HepG2 (cell line): ENCODE measurements around the gene SLC9A9. TPM values are rescaled to one million over a fixed set of nuclear protein-coding genes. Genes with fewer than 3 reads are reported as not detected.

Source experiments
- ATAC-seq: fragments of 200-7000 bp; cut with Tn5 transposase; 3 replicates; pipeline ENCODE4 v1.9.1; 2020; ENCODE audit warnings: mild to moderate bottlenecking, moderate library complexity
- BruUV-seq: library from RNA; stranded (reverse); fragments of 400-500 nt; replicated peaks from 2 replicates; lab custom pipeline; 2021; lab: Mats Ljungman, UMichigan
- CTCF ChIA-PET: fragments of 300-600 bp; formaldehyde crosslinking; extraction: SDS; loops from one replicate; lab custom pipeline; 2021; ENCODE audit warnings: low total read pairs, inconsistent platforms, low intra/inter-chr PET ratio; lab: Yijun Ruan, JAX
- POLR2A ChIA-PET: fragments of 350-600 bp; sonication (Branson Sonifier 250); formaldehyde crosslinking; loops from one replicate; lab custom pipeline; 2020; ENCODE audit warnings: antibody characterized with exemption, inconsistent platforms; lab: Yijun Ruan, JAX
- DNase-seq: peaks from one replicate; pipeline ENCODE4 v3.0.0-alpha.2; 2015; ENCODE audit warnings: low spot score
- FAIRE-seq: peaks from 3 replicates; lab custom pipeline; 2011; peaks lifted over from hg19 to GRCh38; lab: Jason Lieb, UNC
- H2AFZ ChIP-seq: one replicate; pipeline ENCODE4 v1.6.1; 2011; ENCODE audit warnings: low read length, inconsistent platforms
- H3K27ac ChIP-seq: fragments of 300-600 bp; 3 replicates; pipeline ENCODE4 v1.8.0; 2011; ENCODE audit warnings: mixed run types, mild to moderate bottlenecking, mixed read lengths, low read length, inconsistent platforms; ENCODE audit not compliant: insufficient read depth; ENCODE audit errors: extremely low read length
- H3K27me3 ChIP-seq, 2 experiments: fragments of 200-600 bp in 1 of 2; 2 replicates in 1 of 2; 3 replicates in 1 of 2; pipeline versions ENCODE4 v1.6.0 to v1.8.0; 2011; ENCODE audit warnings: low read length in 2 of 2, mild to moderate bottlenecking in 2 of 2, moderate library complexity in 2 of 2, inconsistent platforms in 1 of 2; ENCODE audit not compliant: insufficient read depth in 2 of 2, control insufficient read depth in 1 of 2
- H3K36me3 ChIP-seq, 2 experiments: fragments of 200-600 bp in 1 of 2; replicated peaks in 1 of 2; 2 replicates in 1 of 2; 3 replicates in 1 of 2; pipeline versions ENCODE4 v1.5.1 to v1.8.0; 2011; ENCODE audit warnings: low read length in 2 of 2, inconsistent platforms in 1 of 2; ENCODE audit not compliant: insufficient read depth in 2 of 2, control insufficient read depth in 1 of 2
- H3K4me1 ChIP-seq: 2 replicates; pipeline ENCODE4 v1.5.1; 2012; ENCODE audit warnings: low read length, inconsistent platforms; ENCODE audit not compliant: insufficient read depth
- H3K4me2 ChIP-seq: 2 replicates; pipeline ENCODE4 v1.6.0; 2011; ENCODE audit warnings: low read depth, low read length, inconsistent platforms
- H3K4me3 ChIP-seq, 3 experiments: fragments of 200-600 bp in 1 of 3; sonication (generic), shearing (Covaris generic) in 1 of 3; replicated peaks in 1 of 3; 2 replicates each; pipeline ENCODE4 v1.5.1; 2011 to 2016; ENCODE audit warnings: low read length in 3 of 3, inconsistent platforms in 2 of 3, low read depth in 2 of 3, mild to moderate bottlenecking in 2 of 3, control low read depth in 1 of 3, mixed read lengths in 1 of 3; ENCODE audit not compliant: insufficient read depth in 1 of 3
- H3K79me2 ChIP-seq: one replicate; pipeline ENCODE4 v1.6.1; 2011; ENCODE audit warnings: low read length, inconsistent platforms; ENCODE audit not compliant: insufficient read depth
- H3K9ac ChIP-seq: 2 replicates; pipeline ENCODE4 v1.6.0; 2011; ENCODE audit warnings: mild to moderate bottlenecking, low read depth, low read length, inconsistent platforms; ENCODE audit not compliant: insufficient read depth
- H3K9me3 ChIP-seq: 2 replicates; pipeline ENCODE4 v1.5.1; 2012; ENCODE audit warnings: mild to moderate bottlenecking, low read length
- H4K20me1 ChIP-seq: 2 replicates; pipeline ENCODE4 v1.6.0; 2011; ENCODE audit warnings: inconsistent platforms, mild to moderate bottlenecking, low read length, moderate library complexity; ENCODE audit not compliant: insufficient read depth
- AGO2 ChIP-seq: fragments of 200-400 bp; formaldehyde crosslinking; optimal IDR thresholded peaks from 2 replicates; pipeline ENCODE3; 2017; ENCODE audit warnings: mild to moderate bottlenecking, low read depth, low read length, moderate library complexity
- ELK4 ChIP-seq: sonication (generic); formaldehyde crosslinking; IDR thresholded peaks from 2 replicates; pipeline ENCODE4 v1.9.0; 2021; ENCODE audit warnings: missing genetic modification reagents, borderline replicate concordance
- ESRRA ChIP-seq: sonication (generic); formaldehyde crosslinking; IDR thresholded peaks from 2 replicates; pipeline ENCODE4 v1.5.1; 2020; ENCODE audit warnings: mild to moderate bottlenecking, low read depth, missing genetic modification reagents
- NKX3-1 ChIP-seq: sonication (generic); formaldehyde crosslinking; IDR thresholded peaks from 2 replicates; pipeline ENCODE4 v1.5.0; 2020; ENCODE audit warnings: missing genetic modification reagents
- RBM39 ChIP-seq: fragments of 200-400 bp; formaldehyde crosslinking; IDR thresholded peaks from one replicate; pipeline ENCODE4 v1.6.1; 2018; ENCODE audit warnings: antibody characterized with exemption, mild to moderate bottlenecking, low read depth, low read length; ENCODE audit not compliant: poor library complexity, severe bottlenecking
- SMAD1 ChIP-seq: sonication (generic); formaldehyde crosslinking; IDR thresholded peaks from 2 replicates; pipeline ENCODE4 v1.4.0; 2020; ENCODE audit warnings: missing genetic modification reagents, low read depth, mild to moderate bottlenecking, borderline replicate concordance
- THAP11 ChIP-seq: IDR thresholded peaks from 2 replicates; pipeline ENCODE4 v1.6.1; 2016; ENCODE audit warnings: missing biosample characterization, missing genetic modification reagents
- WIZ ChIP-seq: sonication (generic); formaldehyde crosslinking; IDR thresholded peaks from 2 replicates; pipeline ENCODE4 v1.5.1; 2020; ENCODE audit warnings: mild to moderate bottlenecking, missing genetic modification reagents
- ZFP41 ChIP-seq: sonication (generic); formaldehyde crosslinking; IDR thresholded peaks from 2 replicates; pipeline ENCODE4 v1.4.0; 2020; ENCODE audit warnings: mild to moderate bottlenecking, missing genetic modification reagents, borderline replicate concordance
- ZKSCAN1 ChIP-seq: fragments of 150-350 bp; IDR thresholded peaks from 2 replicates; pipeline ENCODE4 v1.6.1; 2014; ENCODE audit warnings: low read length
- ZMYM2 ChIP-seq: sonication (generic); formaldehyde crosslinking; IDR thresholded peaks from 2 replicates; pipeline ENCODE4 v1.8.0; 2022; ENCODE audit warnings: mild to moderate bottlenecking, missing genetic modification reagents
- ZNF101 ChIP-seq: sonication (generic); formaldehyde crosslinking; IDR thresholded peaks from 2 replicates; pipeline ENCODE4 v1.4.0; 2020; ENCODE audit warnings: mild to moderate bottlenecking, low read depth, missing genetic modification reagents, borderline replicate concordance
- ZNF260 ChIP-seq: sonication (generic); formaldehyde crosslinking; IDR thresholded peaks from 2 replicates; pipeline ENCODE4 v1.4.0; 2020; ENCODE audit warnings: missing genetic modification reagents, low read depth, mild to moderate bottlenecking, borderline replicate concordance
- ZNF337 ChIP-seq: sonication (generic); formaldehyde crosslinking; IDR thresholded peaks from 2 replicates; pipeline ENCODE4 v1.5.1; 2020; ENCODE audit warnings: missing genetic modification reagents, low read depth, mild to moderate bottlenecking, borderline replicate concordance
- ZNF567 ChIP-seq: sonication (generic); formaldehyde crosslinking; IDR thresholded peaks from 2 replicates; pipeline ENCODE4 v1.8.1; 2023; ENCODE audit warnings: mild to moderate bottlenecking, missing genetic modification reagents, borderline replicate concordance
- ZNF670 ChIP-seq: sonication (generic); formaldehyde crosslinking; IDR thresholded peaks from 2 replicates; pipeline ENCODE4 v1.8.0; 2022; ENCODE audit warnings: mild to moderate bottlenecking, missing genetic modification reagents, borderline replicate concordance
- WGBS: methylation state at CpG from one replicate; pipeline ENCODE4 v1.1.6; 2017; ENCODE audit warnings: low lambda C conversion rate; 5-methylcytosine and 5-hydroxymethylcytosine counted together
- in situ Hi-C: cut with HindIII; loops from 2 replicates; pipeline ENCODE4 v1.10.0; 2017; ENCODE audit warnings: low pct_unique_long_range_greater_than_20kb; ENCODE audit not compliant: extremely low pct_ligation_motif_present
- intact Hi-C: fragments of 100-400 bp; cut with micrococcal nuclease; formaldehyde crosslinking; loops from one replicate; pipeline ENCODE4 v1.10.0; 2022; ENCODE audit not compliant: unreplicated experiment
- polyA plus RNA-seq, 8 experiments: library from polyadenylated mRNA; depleted of rRNA in 3 of 8; stranded (reverse) in 7 of 8; unstranded in 1 of 8; fragments of >200 nt; fragmentation: Illumina TruSeq in 4 of 8; extraction: Trizol in 4 of 8; gene quantifications; 2 replicates each; pipeline versions ENCODE4 v1.2.1 to v1.2.3, GENCODE V29; 2011 to 2016; ENCODE audit warnings: low read depth in 4 of 8, missing spikeins in 1 of 8, mixed read lengths in 1 of 8; ENCODE audit not compliant: insufficient read depth in 1 of 8
- total RNA-seq, 5 experiments: library from RNA; depleted of rRNA; stranded (reverse); fragments of >200 nt; fragmentation: Illumina TruSeq; extraction: Trizol; gene quantifications; 2 replicates each; pipeline ENCODE4 v1.2.3, GENCODE V29; 2016; ENCODE audit warnings: low read depth in 1 of 5

SLC9A9 gene
- total and polyA plus RNA-seq, 2 of the 13 experiments (the other 11 are each of a cell fraction or from before 2014, with no cell fraction given), result not detected

- BruUV-seq, result no TSS peak
- ATAC-seq (no peak), FAIRE-seq (no peak), DNase-seq (no peak)
- in situ Hi-C loops (no loop called here), intact Hi-C loops (no loop called here)
- no peaks in the 10 kb centered on the region for H3K9me3 ChIP-seq
- no peak overlapping the region for H3K9ac ChIP-seq
- no peaks in the 10 kb centered on the region for H3K36me3 ChIP-seq
- no peaks in the 10 kb centered on the region for H3K4me1 ChIP-seq
- no peaks in the 10 kb centered on the region for H4K20me1 ChIP-seq
- H3K27me3 ChIP-seq, result peaks cover 0 to 6% of the 10 kb centered on the region in 2 experiments; a peak in 1 of 5 replicates
- ChIA-PET CTCF (no interaction called here), POLR2A (no interaction called here)
- TF ChIP-seq ZNF670 (no peak), SMAD1 (no peak), WIZ (CRISPR knock-in tag) (no peak), ZNF260 (CRISPR knock-in tag) (no peak)
- H3K79me2 ChIP-seq, result no peaks in the 10 kb centered on the region
- WGBS, result 35% methylated on average over 5 of the region's 5 CpGs
- H2AFZ ChIP-seq, result no peak overlapping the region
- no peak overlapping the region for H3K27ac ChIP-seq
- no peak overlapping the region for H3K4me2 ChIP-seq
- no peak overlapping the region for H3K4me3 ChIP-seq
These were observed 547.0 kb downstream of the SLC9A9 start for GRCh38 chr3:143301031-143301901.

GRCh38 chr3:143298886-143299535 is 549.3 kb downstream of the SLC9A9 start:
- no peak for FAIRE-seq
- ChIA-PET POLR2A (no interaction called here), CTCF (no interaction called here)
- no peak for TF ChIP-seq ELK4 (CRISPR knock-in tag)
- TF ChIP-seq ZKSCAN1, result no peak
- TF ChIP-seq THAP11, result no peak
- TF ChIP-seq ZNF337 (CRISPR knock-in tag), result no peak
- TF ChIP-seq RBM39, result no peak
- TF ChIP-seq ESRRA (CRISPR knock-in tag), result no peak
- TF ChIP-seq ZNF101 (CRISPR knock-in tag), result no peak
- TF ChIP-seq ZNF567 (CRISPR knock-in tag), result no peak
- TF ChIP-seq ZMYM2 (CRISPR knock-in tag), result no peak
- TF ChIP-seq ZFP41 (CRISPR knock-in tag), result no peak
- no peak for TF ChIP-seq ZNF670
- no peak for TF ChIP-seq NKX3-1 (CRISPR knock-in tag)
- TF ChIP-seq AGO2, result no peak

More at GRCh38 chr3:143298886-143299535, 549.3 kb downstream of the SLC9A9 start:
- no peak for DNase-seq
- no TSS peak for BruUV-seq
- Histone ChIP-seq H3K9ac (no peak overlapping the region), H4K20me1 (no peaks in the 10 kb centered on the region), H3K27ac (no peak overlapping the region), H3K4me2 (no peak overlapping the region), H3K79me2 (no peaks in the 10 kb centered on the region), H2AFZ (no peak overlapping the region), H3K9me3 (no peaks in the 10 kb centered on the region), H3K36me3 (no peaks in the 10 kb centered on the region), H3K27me3 (peaks cover 0 to 6% of the 10 kb centered on the region in 2 experiments; a peak in 1 of 5 replicates), H3K4me3 (no peak overlapping the region), H3K4me1 (no peaks in the 10 kb centered on the region)
- in situ Hi-C loops, result no loop called here
- intact Hi-C loops, result no loop called here
- ATAC-seq, result no peak
- 17% methylated on average over 5 of the region's 5 CpGs for WGBS
